NCI-H345 treated with DMSO at 0.1 percent for 48 hours (cell line): ENCODE measurements around the gene LSM14A.
A peak's percentile ranks its signal among the peaks of the same experiment; 100 is the strongest.
"Not testable (repeated sequence)": the region's sequence is repeated elsewhere in the genome, so short reads cannot be mapped to it uniquely, and the experiment has no call there.

Experiments
- DNase-seq: peaks from one replicate; lab custom pipeline; 2025; ENCODE audit not compliant: unreplicated experiment; lab: John Stamatoyannopoulos, UW

The LSM14A gene

GRCh38 chr19:34171877-34172660 lies at the start of gene LSM14A:
TSS of gene LSM14A (plus strand) at chr19:34172504. CDS start at chr19:34172643, 139 bp downstream.
- DNase-seq = peak; percentile 96

GRCh38 chr19:34124828-34125227 lies 47.5 kb upstream of the LSM14A start:
- no peak for DNase-seq

GRCh38 chr19:34126966-34127365 lies 45.3 kb upstream of the LSM14A start:
- no peak for DNase-seq

- no peak for DNase-seq
These were observed 44.6 kb upstream of the LSM14A start for GRCh38 chr19:34127684-34128189.

GRCh38 chr19:34128558-34129250 lies 43.6 kb upstream of the LSM14A start:
- DNase-seq = no peak

- DNase-seq = no peak
These were observed 41.2 kb upstream of the LSM14A start for GRCh38 chr19:34131100-34131499.

- not testable (repeated sequence) for DNase-seq
These were observed 40.2 kb upstream of the LSM14A start for GRCh38 chr19:34132145-34132544.

- not testable (repeated sequence) for DNase-seq
These were observed 39.6 kb upstream of the LSM14A start for GRCh38 chr19:34132706-34133105.

- peak; percentile 80 for DNase-seq
These were observed 37.9 kb upstream of the LSM14A start for GRCh38 chr19:34134190-34135053.

- no peak for DNase-seq
These were observed 37.1 kb upstream of the LSM14A start for GRCh38 chr19:34135054-34135800.

- DNase-seq = no peak
These were observed 36.3 kb upstream of the LSM14A start for GRCh38 chr19:34135821-34136611.

GRCh38 chr19:34141025-34141424 lies 31.3 kb upstream of the LSM14A start:
- no peak for DNase-seq

- no peak for DNase-seq
These were observed 29.9 kb upstream of the LSM14A start for GRCh38 chr19:34142440-34142839.

GRCh38 chr19:34145741-34146202 lies 26.5 kb upstream of the LSM14A start:
- DNase-seq = peak; percentile 63

GRCh38 chr19:34148658-34149185 lies 23.6 kb upstream of the LSM14A start:
- DNase-seq = no peak

GRCh38 chr19:34149873-34150272 lies 22.4 kb upstream of the LSM14A start:
- DNase-seq = no peak

- no peak for DNase-seq
These were observed 21.7 kb upstream of the LSM14A start for GRCh38 chr19:34150558-34150957.

GRCh38 chr19:34151439-34151838 lies 20.9 kb upstream of the LSM14A start:
- no peak for DNase-seq

- DNase-seq = no peak
These were observed 17.9 kb upstream of the LSM14A start for GRCh38 chr19:34154401-34154800.
